Hippocampal formation (tissue), 2 donors: Measurements from ENCODE around the gene RBM6.
A peak's percentile ranks its signal among the peaks of the same experiment; 100 is the strongest.
"Not testable (repeated sequence)": the region's sequence is repeated elsewhere in the genome, so short reads cannot be mapped to it uniquely, and the experiment has no call there.

Source experiments
- DNase-seq, 2 donors: peaks; one replicate each; lab custom pipeline; 2025; lab: John Stamatoyannopoulos, UW

RBM6 gene

GRCh38 chr3:49917806-49918590 is 22.0 kb upstream of the RBM6 start:
- not testable (repeated sequence) for DNase-seq

- no peak for DNase-seq
Observed at GRCh38 chr3:49924683-49925082, 15.3 kb upstream of the RBM6 start.

GRCh38 chr3:49925485-49925884 is 14.5 kb upstream of the RBM6 start:
- no peak for DNase-seq

GRCh38 chr3:49926117-49926728 is 13.7 kb upstream of the RBM6 start:
- no peak for DNase-seq

GRCh38 chr3:49927798-49928197 is 12.2 kb upstream of the RBM6 start:
- DNase-seq = no peak

- no peak for DNase-seq
Observed at GRCh38 chr3:49928481-49929017, 11.4 kb upstream of the RBM6 start.

- DNase-seq = peak; percentile 80 to 96
Observed at GRCh38 chr3:49929291-49930167, 10.4 kb upstream of the RBM6 start, which contains the start of gene MON1A. Gene MON1A, minus strand, starts transcription at chr3:49929811. Its CDS starts 16,465 bp downstream, at chr3:49913346.

- peak in 1 of 2 donors; percentile 42 for DNase-seq
Observed at GRCh38 chr3:49930168-49930690, 9.7 kb upstream of the RBM6 start.

- DNase-seq = no peak
Observed at GRCh38 chr3:49930922-49931321, 9.0 kb upstream of the RBM6 start.

GRCh38 chr3:49932281-49932680 is 7.7 kb upstream of the RBM6 start:
- not testable (repeated sequence) for DNase-seq

GRCh38 chr3:49937090-49937489 is 2.9 kb upstream of the RBM6 start:
- DNase-seq = no peak

GRCh38 chr3:49940667-49941249 is 808 bp downstream of the RBM6 start:
- DNase-seq = no peak

GRCh38 chr3:49942651-49943050 is 2.7 kb downstream of the RBM6 start:
- no peak for DNase-seq

GRCh38 chr3:49952924-49953323 is 13.0 kb downstream of the RBM6 start:
- no peak for DNase-seq

- DNase-seq = no peak
Observed at GRCh38 chr3:49955636-49956035, 15.7 kb downstream of the RBM6 start.

- no peak for DNase-seq
Observed at GRCh38 chr3:49966233-49966942, 26.4 kb downstream of the RBM6 start.

- no peak for DNase-seq
Observed at GRCh38 chr3:49967291-49967690, 27.3 kb downstream of the RBM6 start.

- DNase-seq = no peak
Observed at GRCh38 chr3:49968346-49968745, 28.4 kb downstream of the RBM6 start.

- no peak for DNase-seq
Observed at GRCh38 chr3:49972656-49973055, 32.7 kb downstream of the RBM6 start.

- no peak for DNase-seq
Observed at GRCh38 chr3:49976942-49977341, 37.0 kb downstream of the RBM6 start.

GRCh38 chr3:49984394-49984793 is 44.4 kb downstream of the RBM6 start:
- no peak for DNase-seq
